ENCODE data around the gene ZNF275.

GRCh38 chrX:153306527-153307115, 27.3 kb upstream of the ZNF275 start:
- TF ChIP-seq GATA3 (IDR thresholded peaks at IDR 0.05; ENCODE audit: low read depth, low read length) (no peak), GATA2 (IDR thresholded peaks at IDR 0.05; ENCODE audit: low read depth, low read length) (no peak)

Data from SH-SY5Y (cell line).